Dedifferentiated amniotic fluid mesenchymal stem cell (primary cell): ENCODE measurements around the gene ZNF277.

ENCODE experiments used
- DNase-seq: peaks from one replicate; pipeline ENCODE4 v3.0.0-alpha.2; 2016; ENCODE audit errors: extremely low spot score

The ZNF277 gene

GRCh38 chr7:112254156-112254555 is 47.7 kb downstream of the ZNF277 start:
- DNase-seq = no peak

GRCh38 chr7:112254709-112255387 is 48.4 kb downstream of the ZNF277 start:
- no peak for DNase-seq

GRCh38 chr7:112255388-112255720 is 48.9 kb downstream of the ZNF277 start:
- no peak for DNase-seq

DNA sequence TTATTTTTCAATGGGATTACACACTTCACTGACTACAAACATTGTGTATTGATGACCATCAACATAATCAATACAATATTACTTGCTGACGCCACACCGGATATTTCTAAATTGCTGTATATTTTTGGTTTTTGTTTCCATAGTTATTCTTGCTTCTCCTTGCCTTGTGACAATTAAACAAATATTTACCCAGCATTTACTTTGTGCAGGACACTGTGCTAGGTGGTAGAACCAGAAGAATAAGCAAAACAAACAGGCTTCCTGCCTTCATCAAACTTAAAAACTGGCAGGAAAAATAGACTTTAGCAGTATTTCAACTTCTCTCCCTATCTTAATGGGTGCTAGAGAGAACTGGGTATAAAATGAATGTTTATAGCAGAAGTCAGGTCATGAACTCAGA is 50.6 kb downstream of the ZNF277 start:
- no peak for DNase-seq

DNA sequence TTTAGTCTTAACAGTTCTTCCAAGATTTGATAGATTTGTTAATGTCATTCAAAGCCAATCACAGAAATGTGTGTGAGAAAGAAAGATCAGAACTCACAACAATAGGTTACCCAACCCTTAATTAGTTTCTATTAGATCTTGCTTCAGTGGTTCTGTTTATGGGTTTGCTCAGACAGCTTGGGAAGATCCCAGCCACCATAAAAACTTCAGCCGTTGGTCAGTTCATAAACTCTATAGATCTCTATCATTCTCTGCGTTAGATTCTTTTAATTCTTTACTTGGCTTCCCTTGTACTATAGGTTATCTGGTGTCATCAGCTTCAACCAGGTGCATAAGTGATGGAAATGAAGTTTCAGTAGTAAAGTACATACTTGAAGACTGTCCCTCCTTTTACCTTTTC is 54.4 kb downstream of the ZNF277 start:
- no peak for DNase-seq

DNA sequence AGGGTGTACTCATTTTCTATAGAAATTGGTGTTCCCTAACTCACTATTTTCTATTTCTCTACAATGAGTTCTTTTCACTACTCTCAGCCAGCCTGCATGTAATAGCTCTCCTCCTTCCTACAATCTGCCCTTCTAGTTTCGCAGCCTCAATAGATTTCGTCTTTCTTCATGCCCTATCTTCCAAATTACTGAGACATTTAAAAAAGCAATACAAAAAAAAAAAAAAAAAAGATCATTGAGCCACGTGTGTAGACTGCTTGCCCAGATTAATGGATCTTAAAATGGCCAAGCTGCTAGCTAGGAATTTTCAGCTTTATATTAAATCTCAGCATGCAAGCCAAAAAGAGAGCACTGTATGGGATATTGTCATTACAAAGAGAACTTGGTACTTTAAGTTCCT is 55.5 kb downstream of the ZNF277 start:
- no peak for DNase-seq

DNA sequence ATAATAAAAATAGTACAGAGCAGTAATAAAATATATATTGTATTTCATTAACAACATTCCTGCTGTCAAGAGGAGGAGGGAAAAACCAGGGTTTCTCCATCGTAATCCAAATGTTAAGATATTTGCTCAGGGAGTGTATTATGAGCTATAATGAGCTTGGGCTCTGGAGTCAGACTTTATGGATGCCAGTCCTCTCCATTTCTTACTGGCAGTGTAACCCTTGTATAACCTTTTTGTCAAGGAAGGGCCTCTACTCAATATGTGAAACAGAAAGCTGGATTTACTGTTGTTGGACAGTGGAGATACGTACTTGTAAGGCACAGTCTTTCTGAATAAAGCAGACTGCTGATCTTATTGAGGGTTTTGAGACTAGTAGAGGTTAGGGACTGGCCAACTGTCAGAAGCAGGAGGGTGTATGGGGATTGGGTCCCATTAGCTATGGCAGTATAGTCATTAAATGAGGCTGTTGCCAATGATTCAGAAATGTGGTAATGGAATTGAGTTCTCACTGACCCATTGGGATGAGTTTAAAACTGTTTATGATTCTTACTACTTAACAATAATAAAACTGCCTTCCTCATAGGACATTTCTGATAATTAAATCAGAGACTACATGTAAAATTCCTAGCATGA is 56.5 kb downstream of the ZNF277 start:
- DNase-seq = no peak

- no peak for DNase-seq
Measured at GRCh38 chr7:112263519-112263918, 57.0 kb downstream of the ZNF277 start.

DNA sequence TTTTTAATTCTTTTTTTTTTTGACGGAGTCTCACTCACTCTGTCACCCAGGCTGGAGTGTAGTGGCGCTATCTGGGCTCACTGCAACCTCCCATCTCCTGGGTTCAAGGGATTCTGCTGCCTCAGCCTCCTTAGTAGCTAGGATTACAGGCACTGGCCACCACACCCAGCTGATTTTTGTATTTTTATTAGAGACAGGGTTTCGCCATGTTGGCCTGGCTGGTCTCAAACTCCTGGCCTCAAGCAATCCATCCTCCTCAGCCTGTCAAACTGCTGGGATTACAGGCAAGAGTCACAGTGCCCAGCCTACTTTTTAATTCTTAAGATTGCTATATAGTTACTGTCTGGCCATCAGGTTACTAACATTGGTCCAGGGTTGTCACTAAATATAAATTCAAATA is 59.6 kb downstream of the ZNF277 start:
- DNase-seq = no peak

GRCh38 chr7:112266595-112267270 is 60.2 kb downstream of the ZNF277 start:
- no peak for DNase-seq

GRCh38 chr7:112267944-112268691 is 61.6 kb downstream of the ZNF277 start:
- DNase-seq = no peak

- no peak for DNase-seq
Measured at GRCh38 chr7:112271162-112271561, 64.7 kb downstream of the ZNF277 start.

- DNase-seq = no peak
Measured at GRCh38 chr7:112272921-112273561, 66.5 kb downstream of the ZNF277 start.

- no peak for DNase-seq
Measured at GRCh38 chr7:112279042-112279441, 72.5 kb downstream of the ZNF277 start.

- DNase-seq = no peak
Measured at GRCh38 chr7:112280267-112280666, 73.8 kb downstream of the ZNF277 start.

DNA sequence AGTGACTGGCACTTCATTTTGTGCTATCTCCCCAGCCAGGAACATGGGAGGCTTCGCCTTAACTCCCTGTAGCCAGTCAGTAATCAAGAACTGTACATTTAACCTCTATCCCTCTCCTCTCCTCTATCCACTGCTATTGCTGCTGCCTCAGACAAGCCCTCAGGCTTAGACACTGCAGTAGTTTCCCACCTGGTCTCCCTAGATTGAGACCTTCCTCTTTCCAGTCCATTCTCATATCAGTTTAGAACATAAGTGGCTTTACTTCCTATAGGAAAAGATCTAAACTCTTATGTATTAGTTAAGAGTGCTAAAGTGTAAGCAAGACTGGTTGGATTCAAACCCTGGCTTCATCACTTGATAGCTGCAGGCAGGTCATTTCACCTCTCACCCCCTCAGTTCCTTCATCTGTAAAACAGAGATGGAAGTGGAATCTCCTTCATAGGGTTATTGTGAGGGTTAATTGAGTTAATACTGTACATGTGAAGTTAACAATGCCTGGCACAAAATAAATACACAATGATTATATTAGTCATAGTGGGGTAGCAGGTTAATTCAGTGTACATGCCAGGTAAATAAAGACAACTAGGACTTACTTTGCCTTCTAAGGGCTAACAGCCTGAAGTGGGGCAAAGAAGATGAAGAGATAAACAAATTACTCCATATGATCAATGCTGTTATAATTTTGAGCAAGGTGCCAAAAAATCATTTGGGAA is 76.1 kb downstream of the ZNF277 start:
- no peak for DNase-seq

- no peak for DNase-seq
Measured at GRCh38 chr7:112283382-112283910, 77.0 kb downstream of the ZNF277 start.

DNA sequence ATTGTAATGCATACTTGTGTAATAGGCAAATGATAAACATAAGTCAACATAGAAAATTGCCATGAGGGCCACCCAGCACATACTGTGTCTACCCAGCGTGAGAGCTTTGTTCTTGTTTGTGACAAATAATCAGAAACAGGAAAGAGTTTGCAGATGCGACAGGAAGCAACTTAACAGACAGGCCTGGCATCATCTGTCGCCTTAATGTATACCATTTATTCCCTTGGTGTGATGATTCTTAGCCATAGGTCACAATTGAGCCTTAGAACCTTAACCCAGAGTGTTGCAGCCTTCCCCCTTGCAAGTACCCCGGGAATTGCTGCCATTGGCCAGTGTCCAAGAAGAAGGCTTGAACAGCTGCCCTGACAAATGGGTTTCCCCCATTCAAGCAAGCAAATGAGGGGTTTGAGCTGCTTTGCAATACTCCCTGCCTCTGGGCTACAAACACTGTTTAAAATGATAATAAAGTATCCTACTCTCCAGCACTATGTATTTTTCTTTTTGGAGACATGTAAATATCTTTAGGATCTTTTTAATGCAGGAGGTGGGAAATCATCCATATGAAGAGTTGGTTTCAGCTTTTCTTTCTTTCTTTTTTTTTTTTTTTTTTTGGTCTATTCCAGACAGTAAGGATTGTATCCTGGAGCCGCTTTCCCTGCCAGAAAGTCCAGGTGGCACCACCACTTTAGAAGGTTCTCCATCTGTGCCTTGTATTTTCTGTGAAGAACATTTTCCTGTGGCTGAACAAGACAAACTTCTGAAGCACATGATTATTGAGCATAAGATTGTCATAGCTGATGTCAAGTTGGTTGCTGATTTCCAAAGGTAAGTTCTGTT is 80.0 kb downstream of the ZNF277 start:
- no peak for DNase-seq

DNA sequence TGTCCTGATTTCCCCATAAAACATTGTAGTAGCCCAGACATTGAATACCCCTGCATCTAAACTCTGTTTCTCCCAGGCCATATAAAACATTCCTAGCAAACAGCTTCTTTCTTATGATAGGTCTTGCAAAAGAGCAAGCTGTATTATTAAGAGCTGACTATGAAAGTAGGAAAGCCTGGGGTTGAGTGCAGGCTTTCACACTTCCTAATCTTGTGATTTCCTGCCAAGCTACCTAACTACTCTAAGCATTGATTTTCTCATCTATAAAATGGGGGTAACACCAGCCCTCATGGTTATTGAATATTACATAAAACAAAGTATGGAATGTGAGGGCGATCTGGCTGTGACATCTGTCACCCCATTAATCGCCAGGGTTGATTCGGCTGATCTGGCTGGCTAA is 81.8 kb downstream of the ZNF277 start:
- DNase-seq = no peak

DNA sequence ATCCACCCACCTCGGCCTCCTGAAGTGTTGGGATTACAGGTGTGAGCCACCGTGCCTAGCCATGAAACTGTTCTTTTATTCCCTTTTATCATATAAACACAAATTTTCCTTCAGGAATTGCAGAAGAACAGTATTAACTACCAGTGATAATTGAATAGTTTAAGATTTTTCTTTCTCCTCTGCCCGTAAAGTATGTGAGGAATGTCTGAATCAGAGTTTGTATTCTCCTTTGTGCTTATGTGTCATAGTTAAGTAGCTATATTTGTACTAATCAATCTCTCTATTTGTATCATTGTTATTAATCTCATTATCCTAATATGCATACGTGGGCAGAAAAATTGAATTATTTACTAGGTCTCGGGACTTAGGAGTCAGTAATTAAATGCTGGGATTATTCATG is 83.6 kb downstream of the ZNF277 start:
- no peak for DNase-seq
